ENCODE results near the gene GP9. TPM values are rescaled to one million over a fixed set of nuclear protein-coding genes. Genes with fewer than 3 reads are reported as not detected.

The GP9 gene
- total RNA-seq, 5 donors from 2014 or later (not counting 1 experiment from before 2014, with no cell fraction given) = not detected

- H3K9me3 ChIP-seq = no peaks in the 10 kb centered on the region
- CTCF ChIA-PET = no interaction called here
- peaks cover 38 to 49% (median 48%) of the 10 kb centered on the region in 3 donors for H3K4me1 Mint-ChIP-seq
- no peak for ATAC-seq (replicated peaks in 1 of 4)
- no peaks in the 10 kb centered on the region for H3K27me3 Mint-ChIP-seq
- H3K9me3 Mint-ChIP-seq = no peaks in the 10 kb centered on the region
- POLR2A ChIA-PET = no interaction called here
- H3K36me3 ChIP-seq (ENCODE audit: control insufficient read depth in 2 of 2, extremely low read depth in 1 of 2, insufficient read depth in 1 of 2, low read length in 1 of 2) = no peaks in the 10 kb centered on the region
- no peak overlapping the region for H3K27ac ChIP-seq (ENCODE audit: low read length)
- DNase-seq = no peak
- WGBS (ENCODE audit: insufficient coverage) = 100% methylated on average over 3 of the region's 5 CpGs
- H3K27ac Mint-ChIP-seq = no peak overlapping the region
- H3K36me3 Mint-ChIP-seq = no peaks in the 10 kb centered on the region
- H3K4me3 ChIP-seq (ENCODE audit: control insufficient read depth in 1 of 2, extremely low read depth in 1 of 2, low read length in 1 of 2) = no peak overlapping the region
- H3K4me3 Mint-ChIP-seq = no peak overlapping the region
- peaks cover 20 to 41% of the 10 kb centered on the region in 2 experiments for H3K4me1 ChIP-seq (ENCODE audit: control insufficient read depth in 1 of 2, extremely low read depth in 1 of 2, insufficient read depth in 2 of 2, low read length in 2 of 2)
- H3K27me3 ChIP-seq (replicated peaks in 1 of 2; ENCODE audit: control insufficient read depth in 2 of 2, extremely low read depth in 1 of 2, insufficient read depth in 2 of 2, low read length in 1 of 2) = no peaks in the 10 kb centered on the region
Observed at GRCh38 chr3:129020691-129021090, 39.9 kb upstream of the GP9 start.

GRCh38 chr3:129021140-129021551 is 39.4 kb upstream of the GP9 start:
- peaks cover 38 to 48% (median 47%) of the 10 kb centered on the region in 3 donors for H3K4me1 Mint-ChIP-seq
- no peaks in the 10 kb centered on the region for H3K9me3 Mint-ChIP-seq
- H3K36me3 ChIP-seq (ENCODE audit: control insufficient read depth in 2 of 2, extremely low read depth in 1 of 2, insufficient read depth in 1 of 2, low read length in 1 of 2) = no peaks in the 10 kb centered on the region
- H3K27ac ChIP-seq (ENCODE audit: low read length) = no peak overlapping the region
- no peak overlapping the region for H3K27ac Mint-ChIP-seq
- H3K4me3 ChIP-seq (ENCODE audit: control insufficient read depth in 1 of 2, extremely low read depth in 1 of 2, low read length in 1 of 2) = no peak overlapping the region
- ATAC-seq (replicated peaks in 1 of 4) = no peak
- H3K9me3 ChIP-seq = no peaks in the 10 kb centered on the region
- no peak for DNase-seq
- no peaks in the 10 kb centered on the region for H3K36me3 Mint-ChIP-seq
- peaks cover 16 to 41% of the 10 kb centered on the region in 2 experiments for H3K4me1 ChIP-seq (ENCODE audit: control insufficient read depth in 1 of 2, extremely low read depth in 1 of 2, insufficient read depth in 2 of 2, low read length in 2 of 2)
- CTCF ChIA-PET = no interaction called here
- H3K27me3 ChIP-seq (replicated peaks in 1 of 2; ENCODE audit: control insufficient read depth in 2 of 2, extremely low read depth in 1 of 2, insufficient read depth in 2 of 2, low read length in 1 of 2) = no peaks in the 10 kb centered on the region
- POLR2A ChIA-PET = interaction anchor here in 1 of 2 donors (0.6 kb wide), 1 partner anchor 18 kb away, joined by 3 read pairs; no protein-coding TSS in a partner anchor
- no peaks in the 10 kb centered on the region for H3K27me3 Mint-ChIP-seq
- WGBS (ENCODE audit: insufficient coverage) = 100% methylated on average over 1 of the region's 6 CpGs
- H3K4me3 Mint-ChIP-seq = no peak overlapping the region

- no peak for DNase-seq
- Histone ChIP-seq H3K4me3 (ENCODE audit: control insufficient read depth in 1 of 2, extremely low read depth in 1 of 2, low read length in 1 of 2) (no peak overlapping the region), H3K27ac (ENCODE audit: low read length) (no peak overlapping the region), H3K9me3 (no peaks in the 10 kb centered on the region), H3K4me1 (ENCODE audit: control insufficient read depth in 1 of 2, extremely low read depth in 1 of 2, insufficient read depth in 2 of 2, low read length in 2 of 2) (peaks cover 9 to 39% of the 10 kb centered on the region in 2 experiments), H3K36me3 (ENCODE audit: control insufficient read depth in 2 of 2, extremely low read depth in 1 of 2, insufficient read depth in 1 of 2, low read length in 1 of 2) (no peaks in the 10 kb centered on the region), H3K27me3 (replicated peaks in 1 of 2; ENCODE audit: control insufficient read depth in 2 of 2, extremely low read depth in 1 of 2, insufficient read depth in 2 of 2, low read length in 1 of 2) (no peaks in the 10 kb centered on the region)
- H3K36me3 Mint-ChIP-seq = no peaks in the 10 kb centered on the region
- no peak overlapping the region for H3K4me3 Mint-ChIP-seq
- no peaks in the 10 kb centered on the region for H3K27me3 Mint-ChIP-seq
- peaks cover 34 to 45% (median 43%) of the 10 kb centered on the region in 3 donors for H3K4me1 Mint-ChIP-seq
- no peak for ATAC-seq (replicated peaks in 1 of 4)
- no peaks in the 10 kb centered on the region for H3K9me3 Mint-ChIP-seq
- ChIA-PET CTCF (interaction anchor here (0.6 to 0.7 kb wide), 3 partner anchors 10 to 489 kb away, joined by 3 to 7 read pairs (median 4); no protein-coding TSS in a partner anchor), POLR2A (interaction anchor here in 1 of 2 donors (0.6 to 0.7 kb wide), 2 partner anchors 211 to 787 kb away, joined by 4 to 7 read pairs; no protein-coding TSS in a partner anchor)
- WGBS (ENCODE audit: insufficient coverage) = 74% methylated on average over 11 of the region's 15 CpGs
- H3K27ac Mint-ChIP-seq = no peak overlapping the region
Observed at GRCh38 chr3:129022114-129023007, 38.2 kb upstream of the GP9 start.

GRCh38 chr3:129023008-129023358 is 37.6 kb upstream of the GP9 start:
- DNase-seq = no peak
- no peaks in the 10 kb centered on the region for H3K27me3 ChIP-seq (replicated peaks in 1 of 2; ENCODE audit: control insufficient read depth in 2 of 2, extremely low read depth in 1 of 2, insufficient read depth in 2 of 2, low read length in 1 of 2)
- ChIA-PET POLR2A (interaction anchor here in 1 of 2 donors (0.6 to 0.7 kb wide), 2 partner anchors 211 to 786 kb away, joined by 4 to 7 read pairs; no protein-coding TSS in a partner anchor), CTCF (interaction anchor here (0.7 kb wide), 2 partner anchors 11 to 72 kb away, joined by 4 to 7 read pairs; no protein-coding TSS in a partner anchor)
- peaks cover 28 to 38% (median 37%) of the 10 kb centered on the region in 3 donors for H3K4me1 Mint-ChIP-seq
- H3K4me3 Mint-ChIP-seq = no peak overlapping the region
- H3K27ac Mint-ChIP-seq = no peak overlapping the region
- H3K4me1 ChIP-seq (ENCODE audit: control insufficient read depth in 1 of 2, extremely low read depth in 1 of 2, insufficient read depth in 2 of 2, low read length in 2 of 2) = peaks cover 5 to 37% of the 10 kb centered on the region in 2 experiments
- no peaks in the 10 kb centered on the region for H3K36me3 Mint-ChIP-seq
- no peaks in the 10 kb centered on the region for H3K9me3 Mint-ChIP-seq
- no peaks in the 10 kb centered on the region for H3K9me3 ChIP-seq
- H3K4me3 ChIP-seq (ENCODE audit: control insufficient read depth in 1 of 2, extremely low read depth in 1 of 2, low read length in 1 of 2) = no peak overlapping the region
- no peaks in the 10 kb centered on the region for H3K27me3 Mint-ChIP-seq
- WGBS (ENCODE audit: insufficient coverage) = no CpG with 5 or more reads among the region's 1 CpG
- H3K36me3 ChIP-seq (ENCODE audit: control insufficient read depth in 2 of 2, extremely low read depth in 1 of 2, insufficient read depth in 1 of 2, low read length in 1 of 2) = no peaks in the 10 kb centered on the region
- ATAC-seq (replicated peaks in 1 of 4) = no peak
- H3K27ac ChIP-seq (ENCODE audit: low read length) = no peak overlapping the region

- peaks cover 20 to 31% (median 29%) of the 10 kb centered on the region in 3 donors for H3K4me1 Mint-ChIP-seq
- H3K27me3 Mint-ChIP-seq = no peaks in the 10 kb centered on the region
Observed at GRCh38 chr3:129023909-129024308, 36.7 kb upstream of the GP9 start.

GRCh38 chr3:129025108-129025507 is 35.5 kb upstream of the GP9 start:
- Mint-ChIP-seq H3K4me3 (peak overlapping the region in 1 of 3 donors; percentile 1), H3K4me1 (peaks cover 20 to 29% (median 25%) of the 10 kb centered on the region in 3 donors), H3K9me3 (no peaks in the 10 kb centered on the region), H3K36me3 (no peaks in the 10 kb centered on the region), H3K27ac (peak overlapping the region in 1 of 2 donors; percentile 7), H3K27me3 (no peaks in the 10 kb centered on the region)
- DNase-seq (no peak), ATAC-seq (replicated peaks in 1 of 4) (no peak)
- H3K36me3 ChIP-seq (ENCODE audit: control insufficient read depth in 2 of 2, extremely low read depth in 1 of 2, insufficient read depth in 1 of 2, low read length in 1 of 2) = no peaks in the 10 kb centered on the region
- no peak overlapping the region for H3K27ac ChIP-seq (ENCODE audit: low read length)
- POLR2A ChIA-PET = interaction anchor here in 1 of 2 donors (0.5 kb wide), 1 partner anchor 200 kb away, joined by 6 read pairs; no protein-coding TSS in a partner anchor
- H3K27me3 ChIP-seq (replicated peaks in 1 of 2; ENCODE audit: control insufficient read depth in 2 of 2, extremely low read depth in 1 of 2, insufficient read depth in 2 of 2, low read length in 1 of 2) = no peaks in the 10 kb centered on the region
- H3K9me3 ChIP-seq = no peaks in the 10 kb centered on the region
- CTCF ChIA-PET = interaction anchor here (0.7 to 3.8 kb wide), 3 partner anchors 8 to 21 kb away, joined by 3 to 37 read pairs (median 4); no protein-coding TSS in a partner anchor
- H3K4me3 ChIP-seq (ENCODE audit: control insufficient read depth in 1 of 2, extremely low read depth in 1 of 2, low read length in 1 of 2) = no peak overlapping the region
- 93% methylated on average over 15 of the region's 15 CpGs for WGBS (ENCODE audit: insufficient coverage)
- peaks cover 5 to 31% of the 10 kb centered on the region in 2 experiments for H3K4me1 ChIP-seq (ENCODE audit: control insufficient read depth in 1 of 2, extremely low read depth in 1 of 2, insufficient read depth in 2 of 2, low read length in 2 of 2)

More at GRCh38 chr3:129023909-129024308, 36.7 kb upstream of the GP9 start:
- H3K27ac Mint-ChIP-seq = no peak overlapping the region
- no CpG with 5 or more reads among the region's 2 CpGs for WGBS (ENCODE audit: insufficient coverage)
- Histone ChIP-seq H3K27ac (ENCODE audit: low read length) (no peak overlapping the region), H3K9me3 (no peaks in the 10 kb centered on the region), H3K4me3 (ENCODE audit: control insufficient read depth in 1 of 2, extremely low read depth in 1 of 2, low read length in 1 of 2) (no peak overlapping the region), H3K27me3 (replicated peaks in 1 of 2; ENCODE audit: control insufficient read depth in 2 of 2, extremely low read depth in 1 of 2, insufficient read depth in 2 of 2, low read length in 1 of 2) (no peaks in the 10 kb centered on the region), H3K4me1 (ENCODE audit: control insufficient read depth in 1 of 2, extremely low read depth in 1 of 2, insufficient read depth in 2 of 2, low read length in 2 of 2) (peaks cover 5 to 31% of the 10 kb centered on the region in 2 experiments), H3K36me3 (ENCODE audit: control insufficient read depth in 2 of 2, extremely low read depth in 1 of 2, insufficient read depth in 1 of 2, low read length in 1 of 2) (no peaks in the 10 kb centered on the region)
- DNase-seq (no peak), ATAC-seq (replicated peaks in 1 of 4) (no peak)
- ChIA-PET CTCF (interaction anchor here (0.6 kb wide), 2 partner anchors 52 to 140 kb away, joined by 4 to 6 read pairs; no protein-coding TSS in a partner anchor), POLR2A (no interaction called here)
- H3K4me3 Mint-ChIP-seq = no peak overlapping the region
- H3K9me3 Mint-ChIP-seq = no peaks in the 10 kb centered on the region
- no peaks in the 10 kb centered on the region for H3K36me3 Mint-ChIP-seq

Measured in T-cell (primary cell).